ENCODE results near the gene FOXS1.

DNA sequence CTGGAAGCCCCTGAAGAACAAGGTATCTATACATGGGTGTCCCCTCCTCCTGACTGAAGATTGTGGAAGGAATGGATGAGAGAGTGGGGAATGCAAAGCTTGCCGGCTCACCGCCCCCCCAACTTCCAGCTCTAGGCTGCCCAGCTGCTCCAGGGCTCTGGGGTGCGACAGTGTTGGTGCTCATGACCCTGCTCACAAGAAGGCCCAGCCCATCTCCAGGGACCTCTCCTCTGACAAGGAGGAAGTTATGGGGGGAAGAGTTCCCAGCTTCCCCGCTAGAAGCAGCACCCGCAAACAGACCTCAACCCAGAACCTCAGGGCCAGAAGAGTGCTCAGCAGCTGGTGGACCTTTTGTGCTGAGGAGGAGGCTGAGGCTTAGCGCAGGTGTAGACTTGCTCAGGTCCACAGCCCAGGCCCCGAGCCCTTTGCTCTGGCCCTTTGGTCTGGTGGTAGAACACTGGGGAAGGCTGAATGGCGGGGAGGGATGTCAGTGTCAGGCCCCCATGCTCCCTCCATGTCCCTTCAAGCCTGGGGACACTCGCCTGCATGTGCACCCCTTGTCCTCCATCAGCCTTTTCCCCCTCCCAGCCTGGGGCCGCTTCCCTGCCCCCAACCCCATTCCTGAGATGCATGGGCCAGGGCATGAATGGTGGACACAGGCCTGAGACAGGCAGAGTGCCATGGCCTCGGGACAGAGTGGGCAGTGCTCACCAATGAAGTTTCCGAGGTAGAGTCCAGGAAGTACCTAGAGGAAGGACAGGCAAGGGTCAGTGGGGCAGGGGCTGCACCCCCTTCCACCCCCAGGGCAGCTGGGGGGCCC is 23.7 kb upstream of the FOXS1 start:
- TF ChIP-seq, protein P1, sequence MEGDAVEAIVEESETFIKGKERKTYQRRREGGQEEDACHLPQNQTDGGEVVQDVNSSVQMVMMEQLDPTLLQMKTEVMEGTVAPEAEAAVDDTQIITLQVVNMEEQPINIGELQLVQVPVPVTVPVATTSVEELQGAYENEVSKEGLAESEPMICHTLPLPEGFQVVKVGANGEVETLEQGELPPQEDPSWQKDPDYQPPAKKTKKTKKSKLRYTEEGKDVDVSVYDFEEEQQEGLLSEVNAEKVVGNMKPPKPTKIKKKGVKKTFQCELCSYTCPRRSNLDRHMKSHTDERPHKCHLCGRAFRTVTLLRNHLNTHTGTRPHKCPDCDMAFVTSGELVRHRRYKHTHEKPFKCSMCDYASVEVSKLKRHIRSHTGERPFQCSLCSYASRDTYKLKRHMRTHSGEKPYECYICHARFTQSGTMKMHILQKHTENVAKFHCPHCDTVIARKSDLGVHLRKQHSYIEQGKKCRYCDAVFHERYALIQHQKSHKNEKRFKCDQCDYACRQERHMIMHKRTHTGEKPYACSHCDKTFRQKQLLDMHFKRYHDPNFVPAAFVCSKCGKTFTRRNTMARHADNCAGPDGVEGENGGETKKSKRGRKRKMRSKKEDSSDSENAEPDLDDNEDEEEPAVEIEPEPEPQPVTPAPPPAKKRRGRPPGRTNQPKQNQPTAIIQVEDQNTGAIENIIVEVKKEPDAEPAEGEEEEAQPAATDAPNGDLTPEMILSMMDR (IDR thresholded peaks at IDR 0.05 in 8 of 11, conservative IDR thresholded peaks at IDR 0.05 in 3 of 11), result no peak
- no peak for TF ChIP-seq POLR2A (IDR thresholded peaks at IDR 0.05)
- no peak for TF ChIP-seq POLR2AphosphoS5 (IDR thresholded peaks at IDR 0.05)

All from spleen (tissue), 7 donors.